NCI-H526 (cell line): ENCODE measurements around the gene MSI2.

ENCODE experiments used
- DNase-seq, 2 experiments: peaks; one replicate each; lab custom pipeline; 2025; lab: John Stamatoyannopoulos, UW

Gene MSI2

DNA sequence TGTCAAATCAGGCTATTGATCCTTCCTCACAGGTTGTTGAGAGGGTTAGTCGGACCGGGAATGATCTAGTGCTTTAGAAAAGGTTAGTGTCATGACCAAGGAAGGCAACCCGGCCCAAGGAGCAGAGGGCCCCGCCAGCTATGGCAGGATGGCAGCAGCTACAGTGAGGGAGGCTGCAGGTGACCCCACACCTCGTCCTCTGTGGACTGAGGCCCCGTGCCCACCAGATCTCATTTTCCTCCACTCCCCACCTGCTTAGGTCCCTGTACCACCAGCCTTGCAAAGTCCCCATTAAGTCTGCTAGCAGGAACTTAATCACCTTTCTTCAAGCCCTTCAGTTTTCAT, 381.3 kb downstream of the MSI2 start:
- no peak for DNase-seq

DNA sequence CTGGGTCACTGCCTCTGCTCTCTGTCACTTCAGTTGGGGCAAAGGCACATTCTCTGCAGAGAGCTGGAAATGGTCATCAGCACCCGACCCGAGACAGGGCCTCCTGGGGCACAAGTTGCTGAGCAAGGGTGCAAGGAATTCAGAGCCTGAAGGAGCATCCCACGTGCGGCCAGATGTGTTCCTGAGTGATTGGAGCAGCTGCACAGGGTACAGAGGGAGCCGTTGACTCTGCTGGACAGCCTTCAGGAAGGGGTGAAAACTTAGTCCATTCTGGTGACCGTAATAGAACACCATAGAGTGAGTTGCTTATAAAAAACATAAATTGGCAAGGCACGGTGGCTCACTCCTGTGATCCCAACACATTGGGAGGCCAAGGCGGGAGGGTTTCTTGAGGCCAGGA, 382.0 kb downstream of the MSI2 start:
- DNase-seq = no peak

DNA sequence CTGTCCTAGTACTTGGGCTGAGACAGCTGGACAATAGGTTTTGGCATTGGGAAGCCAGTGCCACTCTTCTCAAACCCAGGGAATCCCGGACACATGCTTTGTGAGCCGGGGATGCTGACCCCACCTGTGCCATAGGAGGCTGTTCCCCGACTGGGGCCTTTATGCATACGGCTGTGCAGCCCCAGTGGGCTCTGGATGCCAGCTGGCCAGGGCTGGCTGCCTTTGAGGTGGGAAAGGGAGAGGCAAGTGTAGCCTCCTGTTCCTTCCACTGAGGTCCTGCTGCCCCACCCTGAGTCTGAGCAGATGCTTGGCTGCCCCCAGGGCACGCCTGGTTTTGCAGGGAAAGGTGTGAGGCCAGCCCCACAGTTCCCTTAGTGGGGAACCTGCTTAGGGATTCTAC, 383.1 kb downstream of the MSI2 start:
- DNase-seq = no peak

DNA sequence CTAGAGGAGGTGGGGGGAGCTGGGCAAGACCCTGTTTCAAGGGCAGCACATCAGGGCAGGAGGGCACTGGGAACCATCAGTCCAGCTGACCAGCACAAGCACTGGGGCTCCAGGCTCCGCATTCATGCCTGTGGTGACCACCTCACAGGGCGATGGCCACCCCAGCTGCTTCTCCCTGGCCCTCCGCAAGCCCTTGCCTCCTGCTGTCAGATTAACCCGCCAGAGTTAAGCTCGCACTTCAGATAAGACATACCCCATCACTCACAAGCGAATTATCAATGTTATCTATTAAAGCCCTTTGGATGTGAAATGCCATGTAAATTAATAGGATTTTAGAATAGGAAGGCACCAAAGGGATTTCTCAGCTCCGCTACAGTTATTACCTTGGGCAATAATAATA, 383.8 kb downstream of the MSI2 start:
- DNase-seq = no peak

DNA sequence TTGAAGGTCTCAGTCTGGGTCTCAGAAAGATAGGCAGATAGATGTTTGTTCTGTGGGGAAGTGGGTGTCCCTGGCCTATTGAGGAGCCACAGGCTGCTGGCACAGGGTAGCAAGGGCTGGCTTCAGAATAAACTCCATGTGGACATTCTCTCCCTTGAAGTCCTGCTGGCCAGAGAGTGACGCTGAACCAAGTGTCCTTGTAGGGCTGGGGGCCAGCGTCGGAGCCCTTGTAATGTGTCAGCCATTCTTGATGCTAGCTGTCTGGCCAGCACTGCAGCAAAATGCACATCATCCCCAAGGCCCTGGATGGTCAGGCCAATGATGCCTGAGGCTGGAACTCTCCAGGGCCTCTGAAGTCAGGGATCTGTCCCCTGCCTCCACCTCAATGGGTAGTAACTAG, 385.4 kb downstream of the MSI2 start:
- DNase-seq = no peak

DNA sequence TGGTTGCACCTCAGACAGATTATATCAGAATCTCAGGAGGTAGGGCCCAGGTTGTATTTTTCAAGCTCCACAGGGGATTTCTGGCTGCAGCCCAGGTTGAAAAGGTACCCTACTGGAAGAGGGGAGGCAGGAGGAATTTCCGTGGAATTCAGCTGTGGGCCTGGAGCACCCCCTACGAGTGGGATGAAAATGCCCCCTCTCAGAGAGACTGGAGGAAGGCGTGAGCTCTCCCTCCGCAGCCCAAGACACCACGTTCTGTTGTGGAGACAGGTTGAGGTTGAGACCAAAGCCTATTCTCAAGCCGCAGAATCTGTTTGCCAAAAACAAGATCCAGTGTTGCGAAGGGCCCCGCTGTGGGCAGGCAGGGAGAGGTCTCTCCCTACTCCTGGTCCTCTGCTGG, 386.7 kb downstream of the MSI2 start:
- peak in 1 of 2 experiments; percentile 54 for DNase-seq

DNA sequence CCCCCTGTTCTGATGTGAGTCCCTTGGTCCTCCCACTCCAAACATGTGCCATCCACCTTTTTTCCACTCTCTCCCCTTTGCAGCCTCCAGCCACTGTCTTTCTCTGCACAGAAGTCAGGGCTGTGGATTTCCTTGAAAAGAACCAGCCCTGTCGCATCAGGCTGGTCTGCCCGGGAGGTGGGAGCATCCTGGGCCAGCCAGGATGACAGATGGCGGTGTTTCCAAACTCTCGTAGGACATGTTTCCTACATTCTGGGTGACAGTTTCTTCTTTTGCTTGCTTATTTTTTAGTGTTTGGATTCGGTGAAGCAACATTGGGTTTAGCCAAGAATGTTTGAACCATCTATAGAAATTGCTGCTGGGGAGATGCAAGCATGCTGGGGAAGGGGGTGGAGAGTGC, 388.0 kb downstream of the MSI2 start:
- no peak for DNase-seq

DNA sequence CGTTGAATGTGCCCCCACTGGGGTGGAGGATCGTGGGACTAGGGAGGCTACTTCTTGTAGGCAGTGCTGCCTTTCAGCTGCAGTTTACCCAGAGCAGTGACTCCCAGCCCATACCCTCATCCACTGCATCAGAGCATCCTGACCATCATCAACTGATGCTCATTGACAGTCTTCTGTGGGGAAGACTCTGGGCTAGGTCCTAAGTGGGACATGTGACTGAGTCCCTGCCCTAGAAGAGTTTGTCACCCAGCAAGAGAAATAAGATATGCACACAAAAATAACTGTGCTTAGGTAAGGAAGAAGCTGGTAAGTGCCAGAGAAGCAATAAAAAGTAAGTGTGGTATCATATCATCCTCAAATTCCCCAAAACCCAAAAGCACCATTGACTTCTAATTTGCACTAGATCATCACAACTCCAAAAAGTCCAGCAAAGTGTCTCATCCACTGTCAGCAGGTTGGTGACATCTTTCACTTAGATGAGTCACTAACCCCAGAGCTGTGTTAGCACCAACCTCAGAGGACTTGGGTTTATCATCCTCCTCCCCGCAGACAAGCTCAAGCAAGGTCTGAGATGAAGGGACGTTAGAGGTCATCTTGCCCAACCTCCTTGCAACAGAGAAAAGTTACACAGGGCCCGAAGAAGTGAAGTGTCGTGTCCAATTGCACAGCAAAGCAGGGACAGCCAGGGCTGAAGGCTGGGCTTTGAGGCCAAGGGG, 389.8 kb downstream of the MSI2 start:
- no peak for DNase-seq

DNA sequence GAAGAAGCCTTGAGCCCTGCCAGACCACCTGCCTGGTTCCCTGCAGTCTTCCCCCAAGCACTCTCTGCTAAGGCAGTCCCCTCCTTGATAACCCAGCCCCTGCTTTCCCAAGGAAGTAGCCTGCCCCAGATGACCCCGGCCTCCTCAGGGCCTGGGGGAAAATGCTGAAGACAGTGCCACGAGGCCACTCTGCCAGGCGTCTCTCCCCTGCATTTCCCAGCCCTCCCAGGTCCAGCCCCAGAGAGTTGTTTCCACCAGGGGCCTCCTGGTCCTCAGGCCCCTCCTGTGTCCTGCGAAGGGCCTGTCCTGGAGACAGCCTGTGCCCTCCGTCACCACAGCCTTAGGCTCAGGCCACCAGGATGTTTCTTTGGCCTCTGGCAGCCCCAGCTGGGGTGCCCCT, 392.4 kb downstream of the MSI2 start:
- DNase-seq = no peak

DNA sequence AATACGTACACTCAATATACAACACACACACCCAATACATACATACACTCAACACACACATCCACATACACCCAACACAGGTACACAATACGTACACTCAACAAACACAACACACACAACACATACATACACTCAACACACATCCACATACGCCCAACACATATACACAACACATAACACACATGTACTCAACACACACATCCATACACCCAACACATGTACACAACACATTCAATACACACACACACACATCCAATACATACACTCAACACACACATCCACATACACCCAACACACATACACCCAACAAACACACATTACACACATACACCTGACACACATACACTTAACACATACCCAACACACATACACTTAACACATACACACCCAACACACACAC, 392.9 kb downstream of the MSI2 start:
- DNase-seq = no peak

DNA sequence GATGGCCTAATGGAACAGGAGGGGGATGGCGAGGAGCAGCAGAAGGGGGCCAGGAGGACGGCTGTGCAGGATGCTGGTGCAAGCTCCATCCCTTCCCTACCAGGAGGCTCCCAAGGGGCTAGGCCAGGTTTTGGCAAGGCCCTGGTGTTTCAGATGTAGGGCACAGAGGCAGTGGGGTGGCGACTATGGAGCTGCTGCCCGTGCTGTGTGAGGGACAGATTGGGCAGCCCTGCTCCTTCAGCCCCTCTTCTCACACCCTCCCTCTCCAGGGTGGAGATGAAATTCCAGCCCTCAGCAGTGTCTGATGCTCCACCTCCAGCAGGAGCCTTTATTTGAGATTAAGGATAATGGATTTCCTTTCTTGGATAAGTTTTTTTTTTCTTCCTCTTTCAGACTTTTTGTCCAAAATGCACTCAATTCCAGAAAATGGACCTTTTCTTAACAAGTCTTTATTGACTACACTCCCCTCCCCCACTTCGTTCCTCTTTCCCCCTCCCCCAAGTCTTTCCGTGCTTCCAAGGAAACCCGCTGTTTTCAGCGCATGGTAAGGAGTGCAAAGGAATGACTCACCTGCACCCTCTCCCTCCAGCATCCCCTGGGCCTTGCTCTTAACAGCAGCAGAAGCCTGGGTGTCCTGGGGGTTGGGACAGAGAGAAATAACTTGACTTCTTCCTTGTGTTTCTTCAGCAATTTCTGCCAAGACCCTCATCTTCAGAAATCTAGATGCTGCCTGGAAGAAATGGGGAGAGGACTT, 393.6 kb downstream of the MSI2 start:
- DNase-seq = no peak

DNA sequence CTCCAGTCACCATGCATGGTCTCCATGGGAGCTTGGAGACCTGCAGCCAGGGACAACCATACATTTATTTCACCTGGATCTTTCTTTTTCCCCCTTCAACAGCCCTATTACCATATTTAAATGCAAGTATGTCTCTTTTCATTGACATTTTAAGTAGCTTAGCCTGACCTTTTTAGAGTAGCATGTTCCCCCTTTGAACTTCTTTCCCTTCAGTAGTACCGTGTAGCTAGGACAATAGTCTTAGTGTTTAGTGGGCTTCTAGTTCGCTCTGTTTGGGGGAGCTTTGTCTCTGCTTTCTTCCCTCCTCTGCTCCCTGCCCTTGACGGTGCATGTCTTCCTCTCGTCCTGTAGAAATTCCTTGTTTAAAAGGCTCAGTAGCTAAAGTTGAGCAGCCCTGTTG, 394.2 kb downstream of the MSI2 start:
- no peak for DNase-seq

DNA sequence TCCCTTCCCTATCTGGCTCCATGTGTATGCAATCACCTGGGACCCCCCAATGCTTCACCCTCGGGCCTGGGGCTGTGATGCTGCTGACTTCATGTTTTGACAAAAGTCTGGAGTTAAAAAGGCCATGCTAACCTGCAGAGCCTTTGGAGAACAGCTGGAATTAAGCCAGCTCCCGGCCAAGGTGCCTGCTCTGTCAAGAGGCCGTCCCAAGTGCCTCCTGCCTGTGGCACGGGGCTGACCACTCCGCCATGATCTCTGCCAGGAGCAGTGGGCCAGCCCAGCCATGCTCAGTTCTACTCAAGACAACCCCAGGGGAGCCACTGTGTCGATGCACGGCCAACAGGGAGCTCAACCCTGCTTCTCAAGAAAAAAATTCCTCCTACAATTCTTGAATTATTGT, 395.1 kb downstream of the MSI2 start:
- no peak for DNase-seq

DNA sequence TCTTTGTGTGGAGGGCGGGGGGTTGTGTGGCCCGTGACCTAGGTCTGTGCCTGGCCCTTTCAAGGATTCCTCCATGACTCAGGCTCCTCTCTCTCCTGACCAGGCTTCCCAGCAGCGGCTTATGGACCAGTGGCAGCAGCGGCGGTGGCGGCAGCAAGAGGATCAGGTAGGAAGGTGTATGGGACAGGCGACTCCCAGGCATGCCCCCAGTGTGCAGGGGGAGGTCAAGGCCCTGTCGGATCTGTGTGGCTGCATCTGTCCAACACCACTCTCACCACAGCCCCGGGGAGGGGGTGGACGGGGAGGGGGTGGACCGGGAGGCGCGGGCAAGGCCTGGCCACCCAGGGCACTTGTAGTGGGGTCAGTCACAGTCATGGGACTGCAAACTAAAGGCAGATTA, 395.7 kb downstream of the MSI2 start:
- DNase-seq = no peak

DNA sequence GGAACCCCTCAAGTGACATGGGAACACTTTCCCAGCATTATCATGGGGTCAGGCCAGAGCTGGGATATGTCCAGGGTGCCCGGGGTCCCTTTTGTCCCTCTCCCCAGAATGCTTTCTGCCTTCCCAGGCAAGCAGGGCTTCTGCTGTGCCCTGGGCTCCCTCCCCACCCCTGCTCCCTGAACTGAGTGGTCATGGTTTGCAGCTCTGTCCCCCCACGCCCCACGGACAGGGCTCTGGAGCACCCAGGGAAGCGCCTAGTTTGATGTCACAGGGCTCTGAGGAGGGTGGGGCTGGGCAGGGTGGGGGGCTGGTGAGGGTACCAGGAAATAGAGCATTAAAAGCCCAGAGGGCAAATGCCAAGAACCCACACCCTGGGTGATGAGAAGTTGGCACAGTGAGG, 396.5 kb downstream of the MSI2 start:
- DNase-seq = no peak

DNA sequence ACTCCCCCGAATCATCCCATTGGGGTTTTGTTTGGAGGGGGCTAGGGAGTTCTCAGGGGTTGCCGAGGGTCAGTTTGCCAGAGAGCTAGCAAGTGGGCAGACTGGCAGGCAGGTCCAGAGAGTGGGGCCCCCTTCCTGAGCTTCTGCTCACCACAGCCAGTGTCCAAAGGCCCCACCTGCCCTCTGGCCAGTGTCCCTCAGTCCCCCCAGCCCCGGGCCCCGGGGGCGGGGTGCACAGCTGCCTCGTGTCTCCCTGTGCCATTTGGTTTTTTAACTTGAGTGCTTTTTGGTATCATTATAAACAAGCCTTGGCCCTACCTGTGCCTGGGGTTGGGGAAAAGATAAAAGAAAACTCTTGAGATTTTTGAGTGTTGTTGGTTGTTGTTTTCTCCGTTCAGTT, 397.0 kb downstream of the MSI2 start:
- no peak for DNase-seq

DNA sequence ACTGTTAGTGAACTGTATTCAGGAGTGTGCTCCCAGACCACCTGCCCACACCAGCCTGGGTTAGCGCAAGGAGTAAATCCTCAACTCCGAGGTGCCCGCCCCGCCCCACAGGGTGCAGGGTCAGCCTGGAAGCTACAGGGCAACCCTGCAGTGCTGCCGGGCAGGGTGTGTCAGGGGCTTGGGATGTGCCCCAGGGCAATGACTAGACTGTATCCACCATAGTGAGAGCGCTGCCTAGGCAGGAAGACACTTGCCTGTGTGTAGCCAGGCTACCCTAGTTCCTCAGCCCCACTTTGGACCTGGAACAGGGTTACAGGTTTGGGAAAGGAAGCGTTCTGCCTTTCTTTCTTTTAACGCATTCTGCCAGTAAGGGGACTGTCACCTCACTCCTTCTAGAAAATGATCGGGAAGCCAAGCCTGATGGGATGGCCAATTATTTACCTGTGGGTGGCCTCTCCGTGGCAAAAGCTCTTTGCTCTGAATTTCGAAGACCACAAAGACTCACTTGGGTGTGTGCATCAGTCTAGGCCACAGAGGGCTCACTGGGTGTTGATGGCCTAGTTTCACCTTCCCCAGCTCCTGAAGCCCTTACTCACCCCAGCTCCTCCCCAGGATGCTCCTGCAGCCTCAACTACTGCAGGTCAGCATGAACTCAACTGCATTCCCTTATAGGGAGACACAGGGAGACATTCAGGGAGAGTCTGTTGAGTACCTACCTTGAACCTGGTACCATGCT, 397.9 kb downstream of the MSI2 start:
- no peak for DNase-seq

DNA sequence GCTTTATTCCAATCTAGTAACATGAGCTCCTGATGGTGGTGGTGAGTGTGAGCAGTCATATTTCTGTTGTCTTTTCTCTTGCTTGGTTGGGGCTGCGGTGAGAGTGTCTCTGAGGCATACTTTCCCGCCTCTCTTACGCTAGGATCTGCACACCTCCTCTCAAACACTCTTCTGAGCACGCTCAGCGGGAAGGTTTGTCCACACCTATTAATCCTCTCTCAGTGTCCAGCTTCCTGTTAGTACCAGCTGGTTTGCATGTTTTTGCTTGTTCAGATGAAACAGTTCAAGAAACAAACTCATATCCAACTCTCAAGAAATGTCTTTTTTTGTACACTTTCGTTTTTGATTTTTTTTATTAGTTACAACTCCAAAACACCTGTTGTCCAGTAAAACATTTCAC, 399.2 kb downstream of the MSI2 start:
- DNase-seq = no peak

DNA sequence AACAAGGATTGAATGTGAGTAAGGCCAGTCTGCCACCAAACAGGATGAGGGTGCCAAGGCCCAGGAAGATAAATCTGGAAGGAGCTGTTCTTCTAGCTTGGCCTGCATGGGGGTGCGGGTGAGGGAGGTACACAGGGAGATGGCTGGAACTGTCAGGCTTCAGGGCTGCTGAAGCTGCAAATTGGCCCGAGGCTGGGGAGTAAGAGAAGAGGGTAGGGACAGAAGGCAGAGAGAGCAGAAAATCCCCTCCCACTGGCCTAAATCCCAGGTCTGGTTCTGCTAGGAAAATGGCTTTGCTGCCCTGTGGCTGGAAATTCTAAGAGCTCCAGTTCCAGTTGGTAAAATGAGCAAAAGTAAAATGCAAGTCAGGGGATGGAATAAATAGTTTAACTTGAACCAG, 400.9 kb downstream of the MSI2 start:
- no peak for DNase-seq

DNA sequence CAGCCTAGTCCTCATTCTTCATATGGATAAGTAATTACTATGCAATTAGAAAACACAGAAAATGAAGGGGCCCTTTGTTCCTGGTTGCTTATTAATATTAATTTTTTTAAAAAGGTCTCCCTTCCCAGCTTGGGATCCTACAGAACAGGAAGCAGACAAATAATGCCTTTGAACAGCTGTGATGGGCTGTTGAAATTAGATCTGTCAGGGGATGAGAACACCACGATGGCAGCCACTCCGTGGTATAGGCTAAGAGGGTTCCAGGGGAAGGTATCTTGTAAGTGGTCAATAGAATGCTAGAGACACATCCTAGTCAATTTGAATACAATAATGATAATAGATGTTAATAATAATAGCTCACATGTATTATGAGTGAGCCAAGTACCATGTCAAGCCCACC, 405.7 kb downstream of the MSI2 start:
- peak; percentile 98 to 99 for DNase-seq

DNA sequence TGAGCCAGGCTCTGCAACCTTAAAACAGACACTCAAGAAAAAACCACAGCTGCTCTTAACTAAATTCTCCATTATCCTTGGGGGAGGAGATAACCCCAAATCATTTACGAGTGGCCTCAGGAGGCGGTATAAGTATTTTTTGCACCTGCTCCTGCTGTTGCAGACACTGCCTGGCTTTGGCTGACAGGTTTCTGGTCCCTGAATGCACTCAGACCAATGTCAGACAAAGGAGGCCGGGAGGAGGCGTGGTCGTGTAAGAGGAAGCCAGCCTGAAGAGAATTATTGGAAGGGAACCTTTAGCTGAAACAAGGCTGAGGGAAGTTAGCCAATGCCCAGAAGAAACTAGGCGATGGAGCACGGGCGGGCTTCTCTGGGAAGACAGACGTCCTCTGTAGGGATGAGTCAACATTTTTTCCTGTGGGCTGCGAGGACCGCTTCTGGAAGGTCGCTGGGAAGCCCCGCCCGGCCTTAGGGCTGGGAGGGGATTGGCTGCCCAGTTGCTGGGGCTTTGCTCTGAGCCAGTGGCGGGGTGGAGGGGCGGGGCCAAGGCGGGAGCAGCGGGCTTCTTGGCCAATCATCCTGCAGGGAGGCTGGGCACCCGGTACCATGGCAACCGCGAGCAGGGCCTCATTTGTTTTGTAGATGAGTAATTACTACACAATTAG, 406.5 kb downstream of the MSI2 start:
- peak; percentile 99 for DNase-seq

DNA sequence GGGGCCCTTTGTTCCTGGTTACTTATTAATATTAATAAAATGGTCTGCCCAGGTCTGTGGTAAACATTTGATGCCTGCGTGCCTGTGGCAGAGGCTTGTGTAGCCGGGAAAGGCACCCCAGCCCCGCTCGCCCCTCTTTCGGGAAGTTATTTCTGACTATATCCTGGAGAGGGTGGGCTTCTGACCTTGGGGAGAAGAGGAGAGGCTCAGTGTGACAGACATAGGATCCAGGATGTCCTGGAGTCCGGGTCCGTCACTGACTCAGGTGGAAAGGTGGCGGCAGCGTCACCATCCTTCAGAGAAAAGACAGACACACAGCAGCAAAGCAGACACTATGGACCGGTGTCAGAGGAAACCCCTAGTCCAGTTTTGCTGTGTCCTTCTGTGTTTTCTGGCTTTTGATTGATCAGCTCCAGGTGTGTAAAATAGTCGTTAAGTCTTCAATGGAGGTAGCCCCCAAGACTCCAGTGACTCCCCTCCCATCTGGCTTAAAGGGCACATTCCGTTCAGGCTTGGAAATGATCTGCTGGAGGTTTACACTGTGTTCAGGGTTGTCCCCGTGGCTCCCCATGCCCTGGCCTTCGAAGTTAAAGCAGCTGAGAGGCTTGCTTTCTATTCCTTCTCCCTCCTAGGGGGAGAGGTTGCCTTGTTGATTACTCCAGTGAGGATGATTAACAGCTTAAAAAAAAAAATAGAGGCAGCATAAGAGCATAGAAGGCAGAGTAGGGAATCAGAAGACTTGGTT, 407.2 kb downstream of the MSI2 start:
- peak; percentile 70 to 74 for DNase-seq
